Activated B cell treated with CpG ODN at 0.5 μM for 24 hours (primary cell): Measurements from ENCODE around the gene FSTL4. TPM values are rescaled to one million over a fixed set of nuclear protein-coding genes. Genes with fewer than 3 reads are reported as not detected.

Source experiments
- ATAC-seq: fragments of 200-7000 bp; cut with Tn5 transposase; one replicate; pipeline ENCODE4 v1.10.0; 2021; ENCODE audit warnings: low read depth, mild to moderate bottlenecking, moderate library complexity
- CTCF ChIA-PET: fragments of 350-600 bp; sonication (Branson Sonifier 250); formaldehyde crosslinking; loops from one replicate; lab custom pipeline; 2021; ENCODE audit warnings: antibody characterized with exemption; lab: Charles Lee
- POLR2A ChIA-PET: fragments of 350-600 bp; sonication (Branson Sonifier 250); formaldehyde crosslinking; loops from one replicate; lab custom pipeline; 2021; ENCODE audit warnings: antibody characterized with exemption; lab: Charles Lee
- DNase-seq: peaks from one replicate; pipeline ENCODE4 v3.0.0; 2022
- H3K27ac Mint-ChIP-seq: one replicate; pipeline ENCODE4 v1.8.0; 2020; ENCODE audit warnings: mixed read lengths
- H3K27me3 Mint-ChIP-seq: one replicate; pipeline ENCODE4 v1.8.0; 2021; ENCODE audit warnings: mixed read lengths
- H3K36me3 Mint-ChIP-seq: one replicate; pipeline ENCODE4 v1.8.0; 2021; ENCODE audit warnings: low read depth, mixed read lengths
- H3K4me1 Mint-ChIP-seq: one replicate; pipeline ENCODE4 v1.8.0; 2021; ENCODE audit warnings: mixed read lengths
- H3K4me3 Mint-ChIP-seq: one replicate; pipeline ENCODE4 v1.8.0; 2020; ENCODE audit warnings: mild to moderate bottlenecking, mixed read lengths
- H3K9me3 Mint-ChIP-seq: one replicate; pipeline ENCODE4 v1.8.0; 2020; ENCODE audit warnings: mixed read lengths
- intact Hi-C: fragments of 100-400 bp; cut with micrococcal nuclease; formaldehyde crosslinking; loops from one replicate; pipeline ENCODE4 v1.15.1; 2024
- total RNA-seq: library from RNA; stranded (reverse); gene quantifications from 2 replicates; pipeline ENCODE4 v1.2.3, GENCODE V29; 2022
- TF ChIP-seq, protein P1 (sequence below): fragments of 200-600 bp; IDR thresholded peaks from one replicate; pipeline ENCODE4 v1.8.0; 2022; ENCODE audit warnings: antibody characterized with exemption, mild to moderate bottlenecking

The FSTL4 gene
- total RNA-seq, 1 donor from 2014 or later, result 1.7 TPM

DNA sequence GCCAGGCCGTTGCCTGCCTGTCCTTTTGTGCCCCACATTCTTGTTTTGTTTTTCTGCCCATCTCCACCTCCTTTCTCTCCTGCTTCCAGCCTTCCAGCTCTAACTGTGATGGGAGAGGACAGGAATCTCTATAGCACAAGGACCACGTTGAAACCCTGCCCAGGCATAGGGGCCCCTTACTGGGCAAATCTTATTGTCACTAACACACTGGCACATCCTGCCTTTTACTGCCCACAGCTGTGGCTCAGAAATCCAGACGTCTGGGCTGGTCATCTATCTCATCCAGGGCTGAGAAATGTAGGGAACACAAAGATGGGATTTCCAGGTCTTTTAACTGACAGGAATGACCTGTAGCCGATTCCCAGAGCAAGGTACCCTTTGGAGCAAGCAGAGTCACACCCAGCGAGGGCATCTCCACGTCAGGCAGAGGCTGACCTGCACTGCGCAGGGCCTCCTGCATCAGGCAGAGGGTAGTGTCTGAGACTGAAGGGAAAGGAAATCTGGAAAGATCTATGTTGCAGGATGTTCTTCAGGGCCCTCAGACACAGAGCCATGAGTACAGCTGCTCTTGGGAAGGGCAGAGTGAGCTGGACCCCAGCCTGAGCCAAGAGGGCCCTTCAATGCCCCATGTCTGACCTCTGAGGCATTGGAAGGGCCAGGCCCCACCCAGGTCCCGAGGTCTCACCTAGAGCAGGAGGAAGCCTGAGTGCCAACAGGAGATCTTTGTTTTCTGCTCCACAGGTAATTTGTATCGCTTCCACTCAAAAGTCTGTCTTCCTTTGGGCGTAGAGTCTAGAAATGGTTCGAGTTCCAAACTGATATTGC, 278.8 kb downstream of the FSTL4 start:
- H3K4me1 Mint-ChIP-seq, result peaks cover 2% of the 10 kb centered on the region
- no peaks in the 10 kb centered on the region for H3K9me3 Mint-ChIP-seq
- POLR2A ChIA-PET, result no interaction called here
- CTCF ChIA-PET, result interaction anchor here (0.5 kb wide), 1 partner anchor 295 kb away, joined by 3 read pairs; no protein-coding TSS in a partner anchor
- ATAC-seq (no peak), DNase-seq (no peak)
- intact Hi-C loops, result no loop called here
- TF ChIP-seq, protein P1, sequence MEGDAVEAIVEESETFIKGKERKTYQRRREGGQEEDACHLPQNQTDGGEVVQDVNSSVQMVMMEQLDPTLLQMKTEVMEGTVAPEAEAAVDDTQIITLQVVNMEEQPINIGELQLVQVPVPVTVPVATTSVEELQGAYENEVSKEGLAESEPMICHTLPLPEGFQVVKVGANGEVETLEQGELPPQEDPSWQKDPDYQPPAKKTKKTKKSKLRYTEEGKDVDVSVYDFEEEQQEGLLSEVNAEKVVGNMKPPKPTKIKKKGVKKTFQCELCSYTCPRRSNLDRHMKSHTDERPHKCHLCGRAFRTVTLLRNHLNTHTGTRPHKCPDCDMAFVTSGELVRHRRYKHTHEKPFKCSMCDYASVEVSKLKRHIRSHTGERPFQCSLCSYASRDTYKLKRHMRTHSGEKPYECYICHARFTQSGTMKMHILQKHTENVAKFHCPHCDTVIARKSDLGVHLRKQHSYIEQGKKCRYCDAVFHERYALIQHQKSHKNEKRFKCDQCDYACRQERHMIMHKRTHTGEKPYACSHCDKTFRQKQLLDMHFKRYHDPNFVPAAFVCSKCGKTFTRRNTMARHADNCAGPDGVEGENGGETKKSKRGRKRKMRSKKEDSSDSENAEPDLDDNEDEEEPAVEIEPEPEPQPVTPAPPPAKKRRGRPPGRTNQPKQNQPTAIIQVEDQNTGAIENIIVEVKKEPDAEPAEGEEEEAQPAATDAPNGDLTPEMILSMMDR, result no peak
- no peak overlapping the region for H3K4me3 Mint-ChIP-seq
- no peak overlapping the region for H3K27ac Mint-ChIP-seq
- H3K27me3 Mint-ChIP-seq, result no peaks in the 10 kb centered on the region
- no peaks in the 10 kb centered on the region for H3K36me3 Mint-ChIP-seq

DNA sequence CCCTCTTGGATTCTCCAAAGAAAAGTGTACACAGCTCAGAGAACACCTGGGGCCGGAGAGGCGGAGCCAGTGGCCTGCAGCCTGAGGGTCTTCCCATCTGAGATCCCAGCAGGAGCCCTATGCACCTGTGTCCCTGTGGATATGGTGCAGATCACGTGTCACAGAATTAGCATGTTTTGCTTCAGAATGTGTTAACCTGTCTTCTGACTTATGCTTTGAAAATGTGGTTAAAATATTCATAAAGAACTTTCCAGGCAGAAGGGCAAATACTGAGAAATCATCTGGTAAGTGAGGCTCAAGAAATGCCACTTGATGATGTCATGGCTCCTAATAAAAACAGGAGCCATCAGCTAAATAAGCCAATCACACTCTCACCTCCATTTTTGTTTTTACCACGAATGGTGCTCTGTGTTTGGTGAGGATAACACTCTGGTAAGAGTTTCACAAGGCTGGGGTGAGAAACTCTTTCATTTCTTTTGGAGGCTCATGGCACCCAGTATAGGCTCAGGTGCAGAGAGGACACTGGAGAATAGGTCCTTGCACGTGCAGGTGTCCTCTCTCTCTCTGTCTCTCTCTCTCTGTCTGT, 279.8 kb downstream of the FSTL4 start:
- no peaks in the 10 kb centered on the region for H3K27me3 Mint-ChIP-seq
- no peak overlapping the region for H3K4me3 Mint-ChIP-seq
- no peaks in the 10 kb centered on the region for H3K9me3 Mint-ChIP-seq
- no peak overlapping the region for H3K27ac Mint-ChIP-seq
- ATAC-seq, result no peak
- no peak for DNase-seq
- peaks cover 2% of the 10 kb centered on the region for H3K4me1 Mint-ChIP-seq
- ChIA-PET CTCF (no interaction called here), POLR2A (no interaction called here)
- TF ChIP-seq, protein P1, result no peak
- no peaks in the 10 kb centered on the region for H3K36me3 Mint-ChIP-seq
- intact Hi-C loops, result no loop called here

DNA sequence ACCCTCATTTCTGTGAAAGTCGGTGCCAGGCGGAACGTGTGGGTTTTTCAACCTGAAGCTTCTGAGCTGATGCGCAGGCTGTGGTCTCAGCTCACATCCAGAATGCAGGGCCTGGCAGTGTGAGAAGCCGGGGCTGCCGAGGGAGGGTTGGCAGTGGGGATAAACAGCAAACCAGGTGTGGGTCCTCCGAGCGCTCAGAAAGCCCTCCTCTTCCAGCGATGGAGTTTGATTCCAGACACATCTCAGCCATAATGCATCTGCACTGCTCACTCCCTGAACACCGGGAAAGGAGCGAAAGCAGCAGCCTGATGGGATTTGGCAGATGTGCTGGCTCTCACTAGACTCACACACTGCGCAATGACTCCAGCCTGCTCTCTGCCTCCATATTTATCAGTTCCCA, 280.4 kb downstream of the FSTL4 start:
- POLR2A ChIA-PET, result no interaction called here
- CTCF ChIA-PET, result no interaction called here
- TF ChIP-seq, protein P1, result no peak
- no peaks in the 10 kb centered on the region for H3K9me3 Mint-ChIP-seq
- no peaks in the 10 kb centered on the region for H3K36me3 Mint-ChIP-seq
- no peak overlapping the region for H3K27ac Mint-ChIP-seq
- ATAC-seq, result no peak
- no peaks in the 10 kb centered on the region for H3K27me3 Mint-ChIP-seq
- intact Hi-C loops, result no loop called here
- peaks cover 2% of the 10 kb centered on the region for H3K4me1 Mint-ChIP-seq
- no peak for DNase-seq
- H3K4me3 Mint-ChIP-seq, result no peak overlapping the region

DNA sequence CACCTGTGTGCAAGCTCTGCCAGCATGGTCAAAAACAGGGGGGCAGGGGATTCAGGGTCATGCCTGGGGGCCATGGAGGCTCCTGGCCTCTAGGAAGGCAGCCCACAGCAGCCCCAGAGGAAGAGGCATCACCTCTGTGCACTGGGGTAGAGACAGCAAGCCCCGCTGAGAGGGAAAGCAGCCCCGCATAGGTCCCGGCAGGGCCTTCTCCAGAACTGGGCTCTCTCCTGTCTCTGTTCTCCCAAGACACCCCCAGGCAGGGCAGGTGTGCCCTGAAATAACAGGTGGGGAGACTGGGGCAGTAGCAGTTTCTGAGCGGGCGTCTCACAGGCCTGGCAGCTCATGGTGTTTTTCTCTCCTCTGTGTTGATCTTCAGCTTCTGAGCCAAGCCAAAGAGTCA, 281.4 kb downstream of the FSTL4 start:
- Mint-ChIP-seq H3K4me3 (no peak overlapping the region), H3K27ac (no peak overlapping the region), H3K27me3 (no peaks in the 10 kb centered on the region), H3K9me3 (no peaks in the 10 kb centered on the region), H3K4me1 (peaks cover 2% of the 10 kb centered on the region), H3K36me3 (no peaks in the 10 kb centered on the region)
- ChIA-PET POLR2A (no interaction called here), CTCF (no interaction called here)
- TF ChIP-seq, protein P1, result no peak
- ATAC-seq, result no peak
- DNase-seq, result no peak
- intact Hi-C loops, result no loop called here

DNA sequence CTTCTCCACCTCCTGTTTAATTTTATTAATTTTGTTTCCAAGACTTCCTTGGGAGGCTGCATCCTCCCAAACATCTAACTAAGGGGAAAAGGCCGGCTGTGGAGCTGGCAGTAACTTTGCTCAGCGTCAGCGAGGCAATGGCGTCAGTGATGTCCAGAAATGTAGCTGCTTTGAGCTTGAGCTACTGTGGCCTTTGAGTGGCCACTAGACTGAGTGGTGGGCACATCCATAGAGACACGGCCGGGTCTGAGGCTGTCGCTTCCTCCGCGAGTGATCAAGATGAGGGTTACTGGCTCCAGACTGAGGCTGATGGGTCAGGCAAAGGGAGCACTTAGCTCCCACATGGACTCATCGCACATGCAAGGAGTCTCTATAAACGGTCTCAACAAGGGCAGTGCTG, 283.5 kb downstream of the FSTL4 start:
- POLR2A ChIA-PET, result no interaction called here
- Mint-ChIP-seq H3K9me3 (no peaks in the 10 kb centered on the region), H3K4me1 (no peaks in the 10 kb centered on the region), H3K36me3 (no peaks in the 10 kb centered on the region), H3K4me3 (no peak overlapping the region), H3K27me3 (no peaks in the 10 kb centered on the region), H3K27ac (no peak overlapping the region)
- no peak for ATAC-seq
- TF ChIP-seq, protein P1, result no peak
- DNase-seq, result no peak
- CTCF ChIA-PET, result no interaction called here
- intact Hi-C loops, result no loop called here
